HCT116 (cell line): ENCODE measurements around the gene NHLH1. TPM values are rescaled to one million over a fixed set of nuclear protein-coding genes. Genes with fewer than 3 reads are reported as not detected.

Experiments used
- ATAC-seq: fragments of 200-7000 bp; cut with Tn5 transposase; 2 replicates; pipeline ENCODE4 v1.9.1; 2020; ENCODE audit warnings: mild to moderate bottlenecking, moderate library complexity
- BruUV-seq: library from RNA; stranded (reverse); fragments of 400-500 nt; replicated peaks from 2 replicates; lab custom pipeline; 2021; lab: Mats Ljungman, UMichigan
- CTCF ChIA-PET: fragments of 300-600 bp; sonication (Branson Sonifier 250); formaldehyde crosslinking; loops from one replicate; lab custom pipeline; 2021; ENCODE audit warnings: antibody characterized with exemption; lab: Charles Lee
- POLR2A ChIA-PET: fragments of 300-600, 350-600 bp; sonication (Branson Sonifier 250); formaldehyde crosslinking; loops from one replicate; lab custom pipeline; 2021; ENCODE audit warnings: antibody characterized with exemption; lab: Charles Lee
- RAD21 ChIA-PET, 2 experiments: fragments of 300-600 bp; sonication (Branson Sonifier 250); formaldehyde crosslinking; loops; one replicate each; lab custom pipeline; 2023; ENCODE audit warnings: low total read pairs in 2 of 2; ENCODE audit not compliant: uncharacterized antibody in 2 of 2, unreplicated experiment in 2 of 2, low non-redundant PET in 1 of 2; lab: Charles Lee
- DNase-seq: peaks from one replicate; pipeline ENCODE4 v3.0.0-alpha.2; 2010; ENCODE audit warnings: low read depth, low spot score
- H2AFZ ChIP-seq: fragments of 200-600 bp; shearing (Covaris generic), sonication (generic); 2 replicates; pipeline ENCODE4 v1.6.1; 2017; ENCODE audit warnings: low read depth, mixed run types, mixed read lengths, antibody characterized with exemption, low read length; ENCODE audit not compliant: poor library complexity, severe bottlenecking
- H3K27ac ChIP-seq: 2 replicates; pipeline ENCODE4 v1.5.1; 2012; ENCODE audit warnings: low read depth, low read length
- H3K27me3 ChIP-seq: fragments of 200-600 bp; sonication (generic); 2 replicates; pipeline ENCODE4 v1.6.1; 2016; ENCODE audit warnings: mixed run types, low read length, mixed read lengths; ENCODE audit not compliant: insufficient read depth
- H3K36me3 ChIP-seq, 2 experiments: fragments of 200-500 bp in 1 of 2; fragments of 200-600 bp in 1 of 2; sonication (Bioruptor generic) in 1 of 2; sonication (generic) in 1 of 2; 2 replicates each; pipeline versions ENCODE4 v1.5.1 to v1.6.1; 2014 to 2016; ENCODE audit warnings: low read length in 2 of 2, inconsistent platforms in 1 of 2, mixed read lengths in 1 of 2, mixed run types in 1 of 2; ENCODE audit not compliant: insufficient read depth in 2 of 2, control insufficient read depth in 1 of 2
- H3K4me1 ChIP-seq, 2 experiments: fragments of 200-600 bp in 1 of 2; sonication (generic) in 1 of 2; 2 replicates each; pipeline versions ENCODE4 v1.5.1 to v1.6.1; 2012 to 2017; ENCODE audit warnings: low read length in 2 of 2, inconsistent platforms in 1 of 2, mild to moderate bottlenecking in 1 of 2, mixed read lengths in 1 of 2, mixed run types in 1 of 2, moderate library complexity in 1 of 2; ENCODE audit not compliant: insufficient read depth in 2 of 2, control insufficient read depth in 1 of 2
- H3K4me2 ChIP-seq: fragments of 200-600 bp; sonication (generic); 2 replicates; pipeline ENCODE4 v1.6.1; 2017; ENCODE audit warnings: mixed run types, low read length, mixed read lengths
- H3K4me3 ChIP-seq, 2 experiments: fragments of 200-600 bp in 1 of 2; sonication (generic) in 1 of 2; replicated peaks in 1 of 2; 2 replicates each; pipeline ENCODE4 v1.5.1; 2011 to 2016; ENCODE audit warnings: low read length in 2 of 2, control low read depth in 1 of 2, low read depth in 1 of 2, mild to moderate bottlenecking in 1 of 2, mixed read lengths in 1 of 2, mixed run types in 1 of 2
- H3K79me2 ChIP-seq: fragments of 200-600 bp; sonication (generic); 2 replicates; pipeline ENCODE4 v1.6.1; 2017; ENCODE audit warnings: mild to moderate bottlenecking, mixed run types, low read length, moderate library complexity, mixed read lengths; ENCODE audit not compliant: insufficient read depth
- H3K9ac ChIP-seq: fragments of 200-600 bp; sonication (generic); 2 replicates; pipeline ENCODE4 v1.6.1; 2016; ENCODE audit warnings: low read length, mixed read lengths
- H3K9me2 ChIP-seq: fragments of 200-600 bp; sonication (generic), shearing (Covaris generic); 2 replicates; pipeline ENCODE4 v1.6.1; 2017; ENCODE audit warnings: mixed run types, mild to moderate bottlenecking, moderate library complexity; ENCODE audit not compliant: insufficient read depth
- H3K9me3 ChIP-seq, 2 experiments: fragments of 200-500 bp in 1 of 2; fragments of 200-600 bp in 1 of 2; sonication (Bioruptor generic) in 1 of 2; sonication (generic) in 1 of 2; 2 replicates each; pipeline ENCODE4 v1.6.1; 2014 to 2017; ENCODE audit warnings: low read length in 2 of 2, mixed read lengths in 2 of 2, inconsistent platforms in 1 of 2, low read depth in 1 of 2, mild to moderate bottlenecking in 1 of 2, mixed run types in 1 of 2, moderate library complexity in 1 of 2; ENCODE audit not compliant: control insufficient read depth in 1 of 2, insufficient read depth in 1 of 2
- H4K20me1 ChIP-seq: fragments of 200-600 bp; sonication (generic), shearing (Covaris generic); 2 replicates; pipeline ENCODE4 v1.6.1; 2017; ENCODE audit warnings: mixed run types, mild to moderate bottlenecking, moderate library complexity; ENCODE audit not compliant: insufficient read depth
- CBX3 ChIP-seq: IDR thresholded peaks from 2 replicates; pipeline ENCODE4 v1.6.1; 2012; ENCODE audit warnings: low read depth
- CEBPB ChIP-seq: IDR thresholded peaks from 2 replicates; pipeline ENCODE4 v1.6.1; 2012; ENCODE audit warnings: low read depth
- CTCF ChIP-seq, 3 experiments: fragments of 200-600 bp in 1 of 3; sonication (generic) in 1 of 3; IDR thresholded peaks in 2 of 3; conservative IDR thresholded peaks in 1 of 3; 2 replicates each; pipeline ENCODE4 v1.5.1; 2012 to 2017; ENCODE audit warnings: low read depth in 2 of 3, low read length in 2 of 3, antibody characterized with exemption in 1 of 3, borderline replicate concordance in 1 of 3, control low read depth in 1 of 3, mild to moderate bottlenecking in 1 of 3, mixed read lengths in 1 of 3, mixed run types in 1 of 3, moderate library complexity in 1 of 3; ENCODE audit not compliant: insufficient read depth in 1 of 3
- ELF1 ChIP-seq: IDR thresholded peaks from 2 replicates; pipeline ENCODE4 v1.6.1; 2012; ENCODE audit warnings: low read depth, borderline replicate concordance
- EZH2 ChIP-seq: fragments of 200-600 bp; sonication (generic); IDR thresholded peaks from 2 replicates; pipeline ENCODE4 v1.6.1; 2017; ENCODE audit warnings: antibody characterized with exemption, mixed run types
- EZH2phosphoT487 ChIP-seq: fragments of 200-600 bp; IDR thresholded peaks from 2 replicates; pipeline ENCODE4 v1.6.1; 2018; ENCODE audit warnings: antibody characterized with exemption, borderline replicate concordance
- FOSL1 ChIP-seq: IDR thresholded peaks from 2 replicates; pipeline ENCODE4 v1.6.1; 2012; ENCODE audit warnings: low read depth
- MAX ChIP-seq: IDR thresholded peaks from 2 replicates; pipeline ENCODE4 v1.6.1; 2012
- POLR2A ChIP-seq: IDR thresholded peaks from 2 replicates; pipeline ENCODE4 v1.7.0; 2011; ENCODE audit warnings: borderline replicate concordance; ENCODE audit not compliant: insufficient read depth, insufficient read length; ENCODE audit errors: extremely low read depth
- REST ChIP-seq: IDR thresholded peaks from 2 replicates; pipeline ENCODE4 v1.6.1; 2012; ENCODE audit warnings: low read depth
- TCF7L2 ChIP-seq: IDR thresholded peaks from 2 replicates; pipeline ENCODE4 v1.7.0; 2011; ENCODE audit warnings: borderline replicate concordance, inconsistent platforms; ENCODE audit not compliant: insufficient read depth, insufficient read length; ENCODE audit errors: extremely low read depth
- ZBTB33 ChIP-seq: IDR thresholded peaks from 2 replicates; pipeline ENCODE4 v1.6.1; 2011; ENCODE audit warnings: mild to moderate bottlenecking, low read length, moderate library complexity; ENCODE audit not compliant: insufficient replicate concordance; ENCODE audit errors: extremely low read depth
- ZFX ChIP-seq: fragments of 450-650 bp; IDR thresholded peaks from 2 replicates; pipeline ENCODE4 v1.6.1; 2017
- ZNF274 ChIP-seq: fragments of 200-500 bp; sonication (Bioruptor generic); IDR thresholded peaks from 2 replicates; pipeline ENCODE4 v1.6.1; 2014; ENCODE audit warnings: mild to moderate bottlenecking, low read depth, low read length, inconsistent platforms
- intact Hi-C: fragments of 100-400 bp; cut with micrococcal nuclease; formaldehyde crosslinking; loops from 2 replicates; pipeline ENCODE4 v1.10.0; 2022
- total RNA-seq: library from RNA; stranded (reverse); gene quantifications from one replicate; pipeline ENCODE4 v1.2.1, GENCODE V29; 2021; ENCODE audit not compliant: unreplicated experiment

NHLH1 gene
- total RNA-seq, 1 experiment from 2014 or later, result 0.12 TPM

DNA sequence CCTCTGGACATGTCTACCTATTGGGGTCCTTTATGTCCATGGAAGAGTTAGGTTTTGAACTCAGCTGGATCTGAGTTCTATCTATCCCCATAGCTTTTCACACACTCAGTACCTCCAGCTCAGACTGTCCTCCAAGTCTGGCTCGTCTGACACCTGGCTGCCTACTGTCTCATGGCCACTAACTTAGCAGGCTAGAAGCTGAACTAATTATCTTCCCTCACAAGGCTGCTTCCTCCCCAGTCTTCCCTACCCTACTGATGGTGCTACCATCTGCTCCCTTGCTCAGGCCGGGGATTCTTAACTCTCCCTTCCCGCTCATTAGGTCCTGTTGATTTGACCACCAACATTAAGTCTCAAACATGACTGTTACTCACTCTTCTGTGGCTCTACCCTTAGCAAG lies 46.8 kb downstream of the NHLH1 start:
- CTCF ChIA-PET, result interaction anchor here (1.4 to 1.6 kb wide), 2 partner anchors 37 to 220 kb away, joined by 3 to 5 read pairs; no protein-coding TSS in a partner anchor
- Histone ChIP-seq H3K36me3 (no peaks in the 10 kb centered on the region), H2AFZ (no peak overlapping the region), H3K27me3 (no peaks in the 10 kb centered on the region), H4K20me1 (no peaks in the 10 kb centered on the region), H3K4me3 (no peak overlapping the region), H3K9me3 (no peaks in the 10 kb centered on the region), H3K27ac (no peak overlapping the region), H3K79me2 (no peaks in the 10 kb centered on the region), H3K4me2 (no peak overlapping the region), H3K4me1 (peaks cover 4 to 7% of the 10 kb centered on the region in 2 experiments), H3K9ac (no peak overlapping the region)
- RAD21 ChIA-PET, result no interaction called here
- no TSS peak for BruUV-seq
- DNase-seq, result no peak
- ATAC-seq, result no peak
- POLR2A ChIA-PET, result no interaction called here
- TF ChIP-seq CEBPB, result no peak
- TF ChIP-seq CBX3, result no peak
- TF ChIP-seq ELF1, result no peak
- TF ChIP-seq CTCF (IDR thresholded peaks at IDR 0.05 in 2 of 3, conservative IDR thresholded peaks at IDR 0.05 in 1 of 3; ENCODE audit: borderline replicate concordance in 1 of 3, insufficient read depth in 1 of 3, low read depth in 2 of 3, low read length in 2 of 3), result no peak
- TF ChIP-seq FOSL1, result no peak
- TF ChIP-seq ZNF274, result no peak
- TF ChIP-seq ZBTB33, result no peak
- TF ChIP-seq POLR2A, result no peak
- TF ChIP-seq TCF7L2, result no peak
- no peak for TF ChIP-seq EZH2
- TF ChIP-seq ZFX, result no peak
- no peak for TF ChIP-seq MAX
- no peak for TF ChIP-seq REST
- TF ChIP-seq EZH2phosphoT487, result no peak
- TF ChIP-seq, all 23 proteins: peak for 0
- H3K9me2 ChIP-seq, result no peaks in the 10 kb centered on the region
- intact Hi-C loops, result no loop called here
